ENCODE data around the gene SMARCA1. TPM values are rescaled to one million over a fixed set of nuclear protein-coding genes. Genes with fewer than 3 reads are reported as not detected.

The SMARCA1 gene
- total RNA-seq, 1 donor from 2014 or later: 116 TPM

DNA sequence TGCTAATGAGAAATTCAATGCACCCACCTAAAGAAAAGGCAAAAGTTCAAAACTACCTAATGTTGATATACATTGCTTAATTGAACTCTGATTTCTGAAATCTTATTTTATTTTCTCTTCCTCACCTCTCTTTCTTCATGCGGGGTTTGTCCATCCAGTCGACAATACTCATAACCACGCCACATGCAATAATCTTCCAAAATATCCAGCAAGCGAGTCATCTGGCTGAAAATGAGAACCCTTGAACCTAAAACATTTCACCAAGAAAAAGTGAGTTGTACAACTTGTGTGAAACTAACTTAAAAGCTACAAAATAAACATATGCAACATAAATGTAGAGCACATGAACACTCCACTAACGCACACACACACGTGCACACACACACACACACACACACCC, 26.7 kb downstream of the SMARCA1 start:
- no peak for DNase-seq (ENCODE audit: low spot score in 2 of 2, unreplicated experiment in 2 of 2)

DNA sequence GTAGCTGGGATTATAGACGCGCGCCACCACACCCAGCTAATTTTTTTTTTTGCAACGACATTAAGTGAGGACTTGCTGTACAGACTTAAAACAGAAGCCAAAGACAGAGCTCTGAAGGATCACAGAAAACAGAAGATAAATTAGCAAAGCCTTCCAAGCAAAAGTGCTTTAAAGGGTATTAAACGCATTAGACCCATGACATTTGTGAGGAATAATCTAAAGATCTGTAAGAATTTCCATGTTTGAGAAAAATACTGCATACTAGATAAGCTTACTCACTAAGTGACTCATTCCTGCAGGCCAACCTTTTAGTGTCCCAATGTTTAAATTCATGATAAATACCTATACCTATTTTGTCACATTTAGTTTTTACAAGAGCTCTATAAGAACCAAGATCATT, 27.4 kb downstream of the SMARCA1 start:
- no peak overlapping the region for H3K4me3 Mint-ChIP-seq
- H3K36me3 Mint-ChIP-seq: peaks cover 35% of the 10 kb centered on the region
- no peaks in the 10 kb centered on the region for H3K27me3 Mint-ChIP-seq (ENCODE audit: low read depth)
- DNase-seq (ENCODE audit: low spot score in 2 of 2, unreplicated experiment in 2 of 2): no peak
- H3K4me1 Mint-ChIP-seq: no peaks in the 10 kb centered on the region
- no peak overlapping the region for H3K27ac Mint-ChIP-seq
- no peak for TF ChIP-seq CTCF (IDR thresholded peaks at IDR 0.05; ENCODE audit: unreplicated experiment)
- no peaks in the 10 kb centered on the region for H3K9me3 Mint-ChIP-seq

More for the DNA sequence above, 26.7 kb downstream of the SMARCA1 start:
- H3K27ac Mint-ChIP-seq: no peak overlapping the region
- H3K4me3 Mint-ChIP-seq: no peak overlapping the region
- no peak for TF ChIP-seq CTCF (IDR thresholded peaks at IDR 0.05; ENCODE audit: unreplicated experiment)
- no peaks in the 10 kb centered on the region for H3K4me1 Mint-ChIP-seq
- H3K27me3 Mint-ChIP-seq (ENCODE audit: low read depth): no peaks in the 10 kb centered on the region
- no peaks in the 10 kb centered on the region for H3K9me3 Mint-ChIP-seq
- peaks cover 32% of the 10 kb centered on the region for H3K36me3 Mint-ChIP-seq

DNA sequence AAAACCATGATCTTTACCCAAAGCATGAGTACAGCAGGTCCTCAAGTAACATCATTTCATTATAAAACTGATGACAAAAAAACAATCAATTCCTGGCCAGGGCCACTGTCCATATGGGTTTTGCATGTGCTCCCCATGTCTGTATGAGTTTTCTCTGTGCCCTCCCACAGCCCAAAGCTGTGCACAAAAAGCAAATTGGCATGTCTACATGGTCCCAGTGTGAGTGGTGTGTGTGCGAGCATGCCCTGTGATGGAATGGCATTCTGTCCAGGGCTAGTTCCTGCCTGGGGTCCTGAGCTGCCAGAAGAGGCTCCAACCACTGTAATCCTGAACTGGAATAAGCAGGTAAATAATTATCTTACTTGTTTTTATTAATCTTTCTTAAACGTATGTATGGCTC, 28.4 kb downstream of the SMARCA1 start:
- DNase-seq (ENCODE audit: low spot score in 2 of 2, unreplicated experiment in 2 of 2): no peak
- no peak for TF ChIP-seq CTCF (IDR thresholded peaks at IDR 0.05; ENCODE audit: unreplicated experiment)
- no peaks in the 10 kb centered on the region for H3K27me3 Mint-ChIP-seq (ENCODE audit: low read depth)
- H3K4me3 Mint-ChIP-seq: no peak overlapping the region
- no peaks in the 10 kb centered on the region for H3K4me1 Mint-ChIP-seq
- no peak overlapping the region for H3K27ac Mint-ChIP-seq
- no peaks in the 10 kb centered on the region for H3K9me3 Mint-ChIP-seq
- H3K36me3 Mint-ChIP-seq: peaks cover 40% of the 10 kb centered on the region

- no peak for TF ChIP-seq CTCF (IDR thresholded peaks at IDR 0.05; ENCODE audit: unreplicated experiment)
- H3K4me1 Mint-ChIP-seq: no peaks in the 10 kb centered on the region
- DNase-seq (ENCODE audit: low spot score in 2 of 2, unreplicated experiment in 2 of 2): no peak
- H3K4me3 Mint-ChIP-seq: no peak overlapping the region
- peaks cover 38% of the 10 kb centered on the region for H3K36me3 Mint-ChIP-seq
- no peak overlapping the region for H3K27ac Mint-ChIP-seq
- H3K9me3 Mint-ChIP-seq: no peaks in the 10 kb centered on the region
- no peaks in the 10 kb centered on the region for H3K27me3 Mint-ChIP-seq (ENCODE audit: low read depth)
Measured at GRCh38 chrX:129493643-129494042, 29.6 kb downstream of the SMARCA1 start.

DNA sequence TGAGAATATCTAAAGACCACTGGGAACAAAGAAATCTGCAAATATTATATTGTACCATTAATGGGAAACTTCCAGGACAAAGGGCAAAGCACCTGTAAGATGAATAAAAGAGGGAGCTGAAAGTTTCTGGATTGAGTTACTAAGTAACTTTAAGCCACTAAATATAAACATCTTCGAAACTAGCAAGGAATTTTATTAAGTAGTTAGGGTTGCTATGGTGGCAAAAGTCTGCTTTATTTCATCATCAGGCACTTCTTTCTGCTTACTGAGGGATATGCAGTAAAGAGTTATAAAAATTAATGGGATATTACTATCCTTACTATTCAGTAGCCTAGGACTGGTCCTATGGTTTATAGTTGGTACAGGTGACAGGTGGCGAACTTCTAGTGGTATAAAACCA, 33.0 kb downstream of the SMARCA1 start:
- Mint-ChIP-seq H3K27ac (no peak overlapping the region), H3K4me3 (no peak overlapping the region), H3K36me3 (peaks cover 40% of the 10 kb centered on the region), H3K9me3 (no peaks in the 10 kb centered on the region), H3K4me1 (no peaks in the 10 kb centered on the region), H3K27me3 (ENCODE audit: low read depth) (no peaks in the 10 kb centered on the region)
- no peak for DNase-seq (ENCODE audit: low spot score in 2 of 2, unreplicated experiment in 2 of 2)
- no peak for TF ChIP-seq CTCF (IDR thresholded peaks at IDR 0.05; ENCODE audit: unreplicated experiment)

DNA sequence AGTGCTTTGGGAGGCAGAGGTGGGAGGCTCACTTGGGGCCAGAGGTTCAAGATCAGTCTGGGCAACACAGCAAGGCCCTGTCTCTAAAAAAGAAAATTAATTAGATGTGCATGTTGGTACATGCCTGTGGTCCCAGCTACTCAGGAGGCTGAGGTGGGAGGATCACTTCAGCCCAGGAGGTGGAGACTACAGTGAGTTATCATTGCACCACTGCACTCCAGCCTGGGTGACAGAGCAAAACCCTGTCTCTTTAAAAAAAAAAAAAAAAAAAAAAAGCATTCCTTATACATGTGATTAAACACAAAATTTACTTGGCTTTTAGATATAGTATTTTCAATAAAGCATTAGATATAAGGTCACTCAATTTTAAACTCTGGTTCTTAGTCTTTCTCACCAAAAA, 34.9 kb downstream of the SMARCA1 start:
- no peak for TF ChIP-seq CTCF (IDR thresholded peaks at IDR 0.05; ENCODE audit: unreplicated experiment)
- no peak for DNase-seq (ENCODE audit: low spot score in 2 of 2, unreplicated experiment in 2 of 2)
- H3K4me3 Mint-ChIP-seq: no peak overlapping the region
- no peak overlapping the region for H3K27ac Mint-ChIP-seq
- H3K4me1 Mint-ChIP-seq: no peaks in the 10 kb centered on the region
- H3K27me3 Mint-ChIP-seq (ENCODE audit: low read depth): no peaks in the 10 kb centered on the region
- peaks cover 33% of the 10 kb centered on the region for H3K36me3 Mint-ChIP-seq
- H3K9me3 Mint-ChIP-seq: no peaks in the 10 kb centered on the region
